ENCODE measurements around the gene SIAH2.
A peak's percentile ranks its signal among the peaks of the same experiment; 100 is the strongest.

SIAH2 gene

GRCh38 chr3:150703299-150703755 is 59.6 kb downstream of the SIAH2 start:
- TF ChIP-seq, protein P1, sequence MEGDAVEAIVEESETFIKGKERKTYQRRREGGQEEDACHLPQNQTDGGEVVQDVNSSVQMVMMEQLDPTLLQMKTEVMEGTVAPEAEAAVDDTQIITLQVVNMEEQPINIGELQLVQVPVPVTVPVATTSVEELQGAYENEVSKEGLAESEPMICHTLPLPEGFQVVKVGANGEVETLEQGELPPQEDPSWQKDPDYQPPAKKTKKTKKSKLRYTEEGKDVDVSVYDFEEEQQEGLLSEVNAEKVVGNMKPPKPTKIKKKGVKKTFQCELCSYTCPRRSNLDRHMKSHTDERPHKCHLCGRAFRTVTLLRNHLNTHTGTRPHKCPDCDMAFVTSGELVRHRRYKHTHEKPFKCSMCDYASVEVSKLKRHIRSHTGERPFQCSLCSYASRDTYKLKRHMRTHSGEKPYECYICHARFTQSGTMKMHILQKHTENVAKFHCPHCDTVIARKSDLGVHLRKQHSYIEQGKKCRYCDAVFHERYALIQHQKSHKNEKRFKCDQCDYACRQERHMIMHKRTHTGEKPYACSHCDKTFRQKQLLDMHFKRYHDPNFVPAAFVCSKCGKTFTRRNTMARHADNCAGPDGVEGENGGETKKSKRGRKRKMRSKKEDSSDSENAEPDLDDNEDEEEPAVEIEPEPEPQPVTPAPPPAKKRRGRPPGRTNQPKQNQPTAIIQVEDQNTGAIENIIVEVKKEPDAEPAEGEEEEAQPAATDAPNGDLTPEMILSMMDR (IDR thresholded peaks at IDR 0.05), result no peak
- Histone ChIP-seq H3K4me3 (ENCODE audit: low read depth, low read length) (peak overlapping the region; percentile 88), H3K79me2 (no peaks in the 10 kb centered on the region), H3K9ac (no peak overlapping the region), H3K27me3 (ENCODE audit: control insufficient read depth, insufficient read depth, low read length) (no peaks in the 10 kb centered on the region), H3K4me1 (no peaks in the 10 kb centered on the region), H3K4me2 (ENCODE audit: low read length) (peak overlapping the region; percentile 96), H3K36me3 (ENCODE audit: control insufficient read depth, insufficient read depth, low read length) (no peaks in the 10 kb centered on the region), H3K9me3 (ENCODE audit: control insufficient read depth, low read length) (no peaks in the 10 kb centered on the region), H2AFZ (peak overlapping the region; percentile 96), H3K27ac (peak overlapping the region; percentile 88)

GRCh38 chr3:150699068-150699639 is 63.8 kb downstream of the SIAH2 start:
- Histone ChIP-seq H3K9me3 (ENCODE audit: control insufficient read depth, low read length) (no peaks in the 10 kb centered on the region), H3K79me2 (no peaks in the 10 kb centered on the region), H3K27me3 (ENCODE audit: control insufficient read depth, insufficient read depth, low read length) (no peaks in the 10 kb centered on the region), H3K4me2 (ENCODE audit: low read length) (no peak overlapping the region), H2AFZ (no peak overlapping the region), H3K9ac (no peak overlapping the region), H3K27ac (no peak overlapping the region), H3K36me3 (ENCODE audit: control insufficient read depth, insufficient read depth, low read length) (no peaks in the 10 kb centered on the region), H3K4me3 (ENCODE audit: low read depth, low read length) (no peak overlapping the region), H3K4me1 (no peaks in the 10 kb centered on the region)
- TF ChIP-seq, protein P1 (IDR thresholded peaks at IDR 0.05), result no peak

DNA sequence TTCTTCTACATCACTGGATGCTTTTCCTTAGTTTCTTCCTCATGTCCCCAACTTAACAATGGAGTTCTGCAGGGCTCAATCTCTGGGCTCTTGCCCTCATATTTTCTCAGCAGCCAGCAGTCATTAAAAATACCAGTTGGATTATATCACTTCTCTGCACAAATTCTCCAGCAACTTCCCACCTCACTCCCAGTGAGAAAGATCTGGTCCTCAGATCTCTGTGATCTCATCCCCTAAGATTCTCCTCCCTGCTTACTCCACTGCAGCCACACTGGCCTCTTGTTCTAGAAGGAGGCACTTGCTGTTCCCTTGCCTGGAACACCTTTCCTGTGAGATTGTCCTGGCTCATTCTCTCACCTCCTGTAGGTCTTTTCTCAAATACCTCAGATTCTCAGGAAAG is 65.3 kb downstream of the SIAH2 start:
- H3K4me2 ChIP-seq (ENCODE audit: low read length), result no peak overlapping the region
- no peaks in the 10 kb centered on the region for H3K36me3 ChIP-seq (ENCODE audit: control insufficient read depth, insufficient read depth, low read length)
- no peaks in the 10 kb centered on the region for H3K27me3 ChIP-seq (ENCODE audit: control insufficient read depth, insufficient read depth, low read length)
- H3K79me2 ChIP-seq, result no peaks in the 10 kb centered on the region
- no peaks in the 10 kb centered on the region for H3K9me3 ChIP-seq (ENCODE audit: control insufficient read depth, low read length)
- TF ChIP-seq, protein P1 (IDR thresholded peaks at IDR 0.05), result no peak
- no peak overlapping the region for H3K4me3 ChIP-seq (ENCODE audit: low read depth, low read length)
- H3K4me1 ChIP-seq, result no peaks in the 10 kb centered on the region
- no peak overlapping the region for H2AFZ ChIP-seq
- H3K9ac ChIP-seq, result no peak overlapping the region
- H3K27ac ChIP-seq, result no peak overlapping the region

DNA sequence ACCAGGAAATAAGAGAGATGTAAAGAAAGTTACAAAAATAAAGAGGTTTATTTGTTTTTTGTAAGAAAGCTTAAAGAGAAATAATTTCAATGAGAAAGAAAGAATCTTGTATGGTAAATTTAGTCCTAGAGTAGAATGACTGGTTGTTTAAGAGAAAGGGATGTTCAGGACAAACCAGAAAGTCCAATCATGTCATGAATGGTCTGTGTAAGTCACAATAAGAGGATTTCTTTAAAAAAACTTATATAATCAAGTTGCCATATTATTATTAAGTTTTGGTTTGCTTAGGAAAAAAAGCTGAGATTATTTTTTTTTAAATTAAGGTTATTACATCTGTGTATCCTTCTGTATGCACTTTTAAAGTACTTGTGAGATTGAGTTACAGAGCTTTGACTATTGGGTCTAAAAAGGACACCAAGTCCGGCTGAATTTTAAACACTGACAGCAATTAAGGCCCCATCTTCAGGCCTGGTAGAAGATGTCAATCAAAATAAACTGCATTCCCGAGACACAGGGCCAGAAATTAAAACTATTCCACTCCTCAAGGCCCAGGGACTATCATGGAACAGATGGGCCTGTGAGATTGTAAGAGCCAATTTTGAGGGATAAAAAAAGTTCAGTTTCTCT is 71.4 kb downstream of the SIAH2 start:
- Histone ChIP-seq H3K79me2 (no peaks in the 10 kb centered on the region), H3K9me3 (ENCODE audit: control insufficient read depth, low read length) (no peaks in the 10 kb centered on the region), H3K36me3 (ENCODE audit: control insufficient read depth, insufficient read depth, low read length) (no peaks in the 10 kb centered on the region), H3K4me2 (ENCODE audit: low read length) (no peak overlapping the region), H3K27ac (no peak overlapping the region), H3K4me3 (ENCODE audit: low read depth, low read length) (no peak overlapping the region), H3K4me1 (no peaks in the 10 kb centered on the region), H3K27me3 (ENCODE audit: control insufficient read depth, insufficient read depth, low read length) (no peaks in the 10 kb centered on the region), H3K9ac (no peak overlapping the region), H2AFZ (no peak overlapping the region)
- TF ChIP-seq, protein P1 (IDR thresholded peaks at IDR 0.05), result no peak
